CD4-positive, alpha-beta T cell (primary cell): Measurements from ENCODE around the gene GLI2. TPM values are rescaled to one million over a fixed set of nuclear protein-coding genes. Genes with fewer than 3 reads are reported as not detected.

Source experiments
- ATAC-seq: fragments of 200-7000 bp; cut with Tn5 transposase; one replicate; pipeline ENCODE4 v1.10.0; 2022; ENCODE audit warnings: mild to moderate bottlenecking; ENCODE audit not compliant: poor library complexity
- CTCF ChIA-PET: fragments of 350-600 bp; sonication (Branson Sonifier 250); formaldehyde crosslinking; loops from one replicate; lab custom pipeline; 2021; ENCODE audit warnings: antibody characterized with exemption, inconsistent platforms; lab: Charles Lee
- POLR2A ChIA-PET: fragments of 350-600 bp; sonication (Branson Sonifier 250); formaldehyde crosslinking; loops from one replicate; lab custom pipeline; 2021; ENCODE audit warnings: antibody characterized with exemption, inconsistent platforms; lab: Charles Lee
- DNase-seq, 14 experiments: peaks; one replicate each; pipeline ENCODE4 v3.0.0-alpha.2; 2013 to 2020; ENCODE audit warnings: mixed read lengths in 2 of 14
- H3K27ac ChIP-seq, 2 donors: one replicate each; pipeline versions ENCODE4 v1.5.1 to v1.7.0; 2013; ENCODE audit warnings: low read length in 2 of 2, low read depth in 1 of 2, mild to moderate bottlenecking in 1 of 2
- H3K27me3 ChIP-seq, 2 experiments: 1 replicate in 1 of 2; 2 replicates in 1 of 2; pipeline versions ENCODE4 v1.6.1 to v1.7.0; 2013; ENCODE audit warnings: low read length in 2 of 2, control low read depth in 1 of 2, mild to moderate bottlenecking in 1 of 2, moderate library complexity in 1 of 2; ENCODE audit not compliant: insufficient read depth in 2 of 2, control insufficient read depth in 1 of 2
- H3K36me3 ChIP-seq: one replicate; pipeline ENCODE4 v1.6.1; 2013; ENCODE audit warnings: low read length, control low read depth; ENCODE audit not compliant: insufficient read depth
- H3K4me1 ChIP-seq: one replicate; pipeline ENCODE4 v1.6.1; 2013; ENCODE audit warnings: low read length, control low read depth; ENCODE audit not compliant: insufficient read depth
- H3K4me3 ChIP-seq: one replicate; pipeline ENCODE4 v1.5.1; 2013; ENCODE audit warnings: mild to moderate bottlenecking, low read length, moderate library complexity
- H3K9me3 ChIP-seq, 2 experiments: 1 replicate in 1 of 2; 2 replicates in 1 of 2; pipeline versions ENCODE4 v1.6.1 to v1.7.0; 2013; ENCODE audit warnings: low read length in 2 of 2, mild to moderate bottlenecking in 2 of 2, control low read depth in 1 of 2, moderate library complexity in 1 of 2; ENCODE audit not compliant: control insufficient read depth in 1 of 2, insufficient read depth in 1 of 2
- H3K27ac Mint-ChIP-seq: one replicate; pipeline ENCODE4 v1.8.0; 2020; ENCODE audit warnings: mixed read lengths
- H3K27me3 Mint-ChIP-seq: one replicate; pipeline ENCODE4 v1.8.0; 2021; ENCODE audit warnings: mixed read lengths
- H3K36me3 Mint-ChIP-seq: one replicate; pipeline ENCODE4 v1.8.0; 2021; ENCODE audit warnings: low read depth, mixed read lengths
- H3K4me1 Mint-ChIP-seq: one replicate; pipeline ENCODE4 v1.8.0; 2021; ENCODE audit warnings: low read depth, mixed read lengths
- H3K4me3 Mint-ChIP-seq: one replicate; pipeline ENCODE4 v1.8.0; 2020; ENCODE audit warnings: mild to moderate bottlenecking, mixed read lengths
- H3K9me3 Mint-ChIP-seq: one replicate; pipeline ENCODE4 v1.8.0; 2020; ENCODE audit warnings: mixed read lengths
- intact Hi-C, 2 experiments: fragments of 100-400 bp; cut with DNase I in 1 of 2; cut with micrococcal nuclease in 1 of 2; formaldehyde crosslinking; loops; one replicate each; pipeline versions ENCODE4 v1.15.1 to v1.9.0; 2023 to 2025; cut with DNase I, micrococcal nuclease
- total RNA-seq, 174 experiments: library from RNA in 2 of 174; stranded (reverse) in 2 of 174; gene quantifications; one replicate each; pipeline ENCODE4 v1.2.3 and lab custom pipeline; 2021 to 2026
- TF ChIP-seq, protein P1 (sequence below): fragments of 200-600 bp; IDR thresholded peaks from one replicate; pipeline ENCODE4 v1.8.0; 2022; ENCODE audit warnings: antibody characterized with exemption, mild to moderate bottlenecking

Gene GLI2
- total RNA-seq, 2 experiments from 2014 or later = not detected

DNA sequence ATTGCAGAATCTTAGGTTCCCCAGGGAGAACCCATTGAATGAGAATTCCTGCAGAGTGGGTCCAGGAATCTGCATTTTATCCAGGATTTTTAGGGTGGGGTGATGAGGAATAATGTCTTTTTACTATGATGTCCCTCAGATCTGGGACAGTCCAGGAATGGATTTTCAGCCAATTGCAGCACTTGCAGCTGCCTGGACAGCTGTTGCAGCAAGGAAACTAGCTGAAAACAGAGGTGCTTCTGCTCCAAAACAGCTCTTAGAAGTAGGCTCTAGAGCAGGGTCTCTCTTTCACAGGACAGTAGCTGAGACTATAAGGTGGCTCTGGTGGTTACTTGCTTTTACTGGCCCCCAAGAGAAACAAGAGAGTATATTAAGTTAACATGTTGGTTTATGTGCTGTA lies 9.1 kb downstream of the GLI2 start:
- Histone ChIP-seq H3K36me3 (no peaks in the 10 kb centered on the region), H3K27me3 (peaks cover 20 to 28% of the 10 kb centered on the region in 2 experiments), H3K27ac (no peak overlapping the region), H3K4me1 (no peaks in the 10 kb centered on the region), H3K4me3 (no peak overlapping the region), H3K9me3 (peaks cover 0 to 8% of the 10 kb centered on the region in 2 experiments)
- peaks cover 50% of the 10 kb centered on the region for H3K27me3 Mint-ChIP-seq
- no peaks in the 10 kb centered on the region for H3K36me3 Mint-ChIP-seq
- no peak for ATAC-seq
- no peaks in the 10 kb centered on the region for H3K4me1 Mint-ChIP-seq
- CTCF ChIA-PET = no interaction called here
- H3K4me3 Mint-ChIP-seq = no peak overlapping the region
- TF ChIP-seq, protein P1, sequence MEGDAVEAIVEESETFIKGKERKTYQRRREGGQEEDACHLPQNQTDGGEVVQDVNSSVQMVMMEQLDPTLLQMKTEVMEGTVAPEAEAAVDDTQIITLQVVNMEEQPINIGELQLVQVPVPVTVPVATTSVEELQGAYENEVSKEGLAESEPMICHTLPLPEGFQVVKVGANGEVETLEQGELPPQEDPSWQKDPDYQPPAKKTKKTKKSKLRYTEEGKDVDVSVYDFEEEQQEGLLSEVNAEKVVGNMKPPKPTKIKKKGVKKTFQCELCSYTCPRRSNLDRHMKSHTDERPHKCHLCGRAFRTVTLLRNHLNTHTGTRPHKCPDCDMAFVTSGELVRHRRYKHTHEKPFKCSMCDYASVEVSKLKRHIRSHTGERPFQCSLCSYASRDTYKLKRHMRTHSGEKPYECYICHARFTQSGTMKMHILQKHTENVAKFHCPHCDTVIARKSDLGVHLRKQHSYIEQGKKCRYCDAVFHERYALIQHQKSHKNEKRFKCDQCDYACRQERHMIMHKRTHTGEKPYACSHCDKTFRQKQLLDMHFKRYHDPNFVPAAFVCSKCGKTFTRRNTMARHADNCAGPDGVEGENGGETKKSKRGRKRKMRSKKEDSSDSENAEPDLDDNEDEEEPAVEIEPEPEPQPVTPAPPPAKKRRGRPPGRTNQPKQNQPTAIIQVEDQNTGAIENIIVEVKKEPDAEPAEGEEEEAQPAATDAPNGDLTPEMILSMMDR = no peak
- intact Hi-C loops = no loop called here
- DNase-seq = no peak
- H3K27ac Mint-ChIP-seq = no peak overlapping the region
- POLR2A ChIA-PET = no interaction called here
- H3K9me3 Mint-ChIP-seq = no peaks in the 10 kb centered on the region

DNA sequence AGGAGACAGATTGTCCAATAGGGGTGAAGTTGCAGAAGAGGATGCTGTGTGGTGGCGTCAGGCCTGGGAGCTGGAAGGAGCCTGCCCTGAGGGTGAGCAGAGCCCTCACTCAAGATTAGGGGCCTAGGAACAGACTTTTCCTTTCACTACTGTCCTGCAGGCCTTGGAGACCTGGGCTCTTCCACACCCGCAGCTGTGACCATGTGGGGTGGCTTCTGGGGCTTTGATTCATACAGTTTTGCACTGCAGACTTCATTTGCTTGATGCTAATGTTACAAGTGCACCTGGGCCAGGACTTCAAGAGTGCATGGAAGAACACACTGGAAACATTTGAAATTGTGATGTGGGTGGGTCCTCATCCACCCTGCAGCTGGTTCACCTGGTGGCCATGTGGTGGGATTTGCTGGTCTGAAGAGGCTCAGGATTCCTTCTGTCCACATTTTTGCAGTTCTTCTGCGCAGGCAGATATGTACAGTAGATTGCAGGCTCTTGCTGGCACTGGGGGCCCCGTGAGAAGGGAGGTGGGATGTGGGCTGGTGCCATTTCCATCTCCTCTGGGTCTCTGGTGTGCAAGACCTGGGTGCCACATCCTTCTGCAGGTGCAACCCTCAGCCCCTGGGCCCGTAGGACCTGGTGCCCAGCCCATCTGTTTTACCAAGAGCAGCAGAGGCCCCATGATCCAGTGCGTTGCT lies 9.9 kb downstream of the GLI2 start:
- Histone ChIP-seq H3K27ac (no peak overlapping the region), H3K4me3 (no peak overlapping the region), H3K27me3 (peaks cover 18 to 23% of the 10 kb centered on the region in 2 experiments), H3K4me1 (no peaks in the 10 kb centered on the region), H3K9me3 (peaks cover 0 to 13% of the 10 kb centered on the region in 2 experiments), H3K36me3 (no peaks in the 10 kb centered on the region)
- Mint-ChIP-seq H3K36me3 (no peaks in the 10 kb centered on the region), H3K27me3 (peaks cover 42% of the 10 kb centered on the region), H3K4me3 (no peak overlapping the region), H3K27ac (no peak overlapping the region), H3K9me3 (no peaks in the 10 kb centered on the region), H3K4me1 (no peaks in the 10 kb centered on the region)
- intact Hi-C loops = no loop called here
- ATAC-seq (no peak), DNase-seq (no peak)
- TF ChIP-seq, protein P1 = no peak
- ChIA-PET CTCF (no interaction called here), POLR2A (no interaction called here)

DNA sequence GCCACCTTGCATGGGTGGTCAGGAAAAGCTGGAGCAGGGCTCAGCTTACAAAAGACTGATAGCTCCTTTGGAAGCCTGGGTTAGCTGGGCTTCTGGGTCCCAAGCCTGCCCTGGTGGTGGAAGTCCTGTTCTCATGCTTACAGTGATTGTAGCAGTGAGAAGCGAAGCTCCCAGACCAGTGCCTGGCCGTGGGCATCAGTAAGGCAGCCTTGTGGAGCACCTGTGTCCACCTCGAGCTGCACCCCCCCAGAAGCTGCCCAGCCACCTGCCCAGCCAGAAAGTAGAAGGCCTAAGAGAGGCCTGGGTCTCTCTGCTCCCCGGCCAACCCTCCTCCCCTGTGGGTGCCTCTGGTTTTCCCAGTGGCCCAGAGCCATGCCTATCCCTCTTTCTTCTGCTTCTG lies 10.5 kb downstream of the GLI2 start:
- Histone ChIP-seq H3K36me3 (no peaks in the 10 kb centered on the region), H3K4me3 (no peak overlapping the region), H3K9me3 (peaks cover 0 to 9% of the 10 kb centered on the region in 2 experiments), H3K27ac (no peak overlapping the region), H3K4me1 (no peaks in the 10 kb centered on the region), H3K27me3 (peaks cover 14 to 19% of the 10 kb centered on the region in 2 experiments)
- Mint-ChIP-seq H3K27ac (no peak overlapping the region), H3K4me3 (no peak overlapping the region), H3K4me1 (no peaks in the 10 kb centered on the region), H3K9me3 (no peaks in the 10 kb centered on the region), H3K27me3 (peaks cover 38% of the 10 kb centered on the region), H3K36me3 (no peaks in the 10 kb centered on the region)
- TF ChIP-seq, protein P1 = no peak
- CTCF ChIA-PET = no interaction called here
- intact Hi-C loops = no loop called here
- DNase-seq = no peak
- ATAC-seq = no peak
- POLR2A ChIA-PET = no interaction called here
